GM10847 (cell line): Measurements from ENCODE around the gene GOT1.

ENCODE experiments used
- POLR2A ChIP-seq: IDR thresholded peaks from 2 replicates; pipeline ENCODE4 v1.6.1; 2011; ENCODE audit not compliant: insufficient read length; ENCODE audit errors: extremely low read depth

The GOT1 gene

GRCh38 chr10:99430451-99431189 lies at the start of gene GOT1:
Gene GOT1 (minus strand): TSS chr10:99430624. CDS start chr10:99430565, 59 bp downstream.
- TF ChIP-seq POLR2A: peak; percentile 65

- no peak for TF ChIP-seq POLR2A
Measured at GRCh38 chr10:99470327-99470726, 39.9 kb upstream of the GOT1 start.

- TF ChIP-seq POLR2A: no peak
Measured at GRCh38 chr10:99467236-99467999, 37.0 kb upstream of the GOT1 start.

GRCh38 chr10:99466632-99467223 lies 36.3 kb upstream of the GOT1 start:
- TF ChIP-seq POLR2A: no peak

- no peak for TF ChIP-seq POLR2A
Measured at GRCh38 chr10:99461230-99461629, 30.8 kb upstream of the GOT1 start.

- no peak for TF ChIP-seq POLR2A
Measured at GRCh38 chr10:99460070-99460469, 29.6 kb upstream of the GOT1 start.

GRCh38 chr10:99459217-99459616 lies 28.8 kb upstream of the GOT1 start:
- no peak for TF ChIP-seq POLR2A

- TF ChIP-seq POLR2A: no peak
Measured at GRCh38 chr10:99457813-99458212, 27.4 kb upstream of the GOT1 start.

GRCh38 chr10:99456931-99457288 lies 26.5 kb upstream of the GOT1 start:
- TF ChIP-seq POLR2A: no peak

GRCh38 chr10:99456207-99456930 lies 25.9 kb upstream of the GOT1 start:
- no peak for TF ChIP-seq POLR2A

GRCh38 chr10:99451981-99452380 lies 21.6 kb upstream of the GOT1 start:
- no peak for TF ChIP-seq POLR2A

GRCh38 chr10:99451499-99451788 lies 21.0 kb upstream of the GOT1 start:
- no peak for TF ChIP-seq POLR2A

GRCh38 chr10:99450624-99451498 lies 20.4 kb upstream of the GOT1 start:
- no peak for TF ChIP-seq POLR2A

GRCh38 chr10:99450156-99450555 lies 19.7 kb upstream of the GOT1 start:
- no peak for TF ChIP-seq POLR2A

GRCh38 chr10:99449023-99449422 lies 18.6 kb upstream of the GOT1 start:
- TF ChIP-seq POLR2A: no peak
